GM18858 (cell line): ENCODE measurements around the gene CHD9NB.
A peak's percentile ranks its signal among the peaks of the same experiment; 100 is the strongest.

ENCODE experiments used
- ATAC-seq: cut with Tn5 transposase; IDR thresholded peaks from one replicate; pipeline ENCODE4 v1.9.1; 2021; ENCODE audit not compliant: unreplicated experiment

Gene CHD9NB

GRCh38 chr16:53052519-53053501 lies at the start of gene CHD9NB:
CHD9NB (minus strand) TSS chr16:53052897; CDS start chr16:53044158, 8,739 bp downstream.
- ATAC-seq: no peak

GRCh38 chr16:53100889-53101288 lies 48.2 kb upstream of the CHD9NB start:
- ATAC-seq: no peak

DNA sequence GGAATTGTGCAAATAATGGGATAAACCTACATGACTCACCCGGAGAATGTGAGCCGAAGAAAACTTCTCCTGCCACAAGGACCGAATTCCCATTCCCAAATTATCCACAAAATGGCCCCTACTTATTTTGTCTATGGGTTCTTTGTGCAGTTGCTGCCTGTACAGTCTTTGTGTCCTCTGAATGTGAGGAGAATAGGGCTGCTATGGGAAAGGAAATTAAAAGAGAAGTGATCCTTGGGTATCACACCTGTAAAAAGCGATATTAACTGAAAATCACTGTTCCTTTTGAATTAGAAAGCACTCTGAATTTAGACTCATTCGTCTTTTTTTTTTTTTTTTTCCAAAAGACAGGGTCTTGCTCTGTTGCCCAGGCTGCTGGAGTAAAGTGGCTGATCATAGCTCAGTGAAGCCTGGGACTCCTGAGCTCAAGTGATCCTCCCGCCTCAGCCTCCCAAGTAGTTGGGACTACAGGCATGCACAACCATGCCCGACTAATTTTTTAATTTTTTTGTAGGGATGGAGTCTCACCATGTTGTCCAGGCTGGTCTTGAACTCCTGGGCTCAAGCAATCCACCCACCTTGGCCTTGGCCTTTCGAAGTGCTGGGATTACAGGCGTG lies 47.5 kb upstream of the CHD9NB start:
- ATAC-seq: no peak

DNA sequence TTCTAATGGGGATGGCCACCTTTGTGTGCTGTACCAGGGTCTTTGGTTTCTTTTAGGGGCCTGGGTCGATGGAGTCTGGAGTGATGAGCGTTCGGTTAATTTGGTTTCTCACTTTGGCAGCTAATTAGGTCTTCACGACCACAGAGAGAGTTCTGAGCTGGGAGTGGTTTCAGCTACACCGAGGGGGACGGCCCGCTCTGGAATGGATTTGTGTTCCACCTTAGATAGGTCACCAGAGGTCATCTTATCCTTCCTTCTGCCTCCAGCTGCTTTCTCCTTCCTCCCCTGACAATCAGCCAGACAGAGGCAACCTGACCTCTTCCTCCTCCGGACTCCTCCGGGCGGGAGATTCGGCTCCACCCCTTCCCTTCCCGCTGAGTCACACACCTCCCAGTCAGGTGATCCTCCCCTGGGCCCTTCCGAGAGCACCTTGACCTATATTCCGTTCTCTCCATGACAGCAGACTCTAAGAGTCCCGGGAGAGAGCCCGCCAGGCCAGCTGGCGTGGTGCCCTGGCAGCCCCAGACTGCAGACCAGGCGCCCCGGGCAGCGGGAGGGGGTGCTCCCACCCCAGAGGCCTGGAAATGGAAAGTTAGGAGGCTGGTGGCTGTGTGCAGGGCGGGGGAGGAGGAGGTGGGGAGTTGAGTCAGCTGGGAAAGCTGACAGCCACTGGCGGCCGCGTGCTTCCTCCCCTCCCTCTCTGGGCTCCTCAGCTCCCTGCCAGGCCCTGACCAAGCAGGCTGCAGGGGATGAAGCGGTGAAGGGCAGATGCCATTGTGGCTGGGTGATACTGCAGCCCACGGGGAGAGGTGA lies 46.8 kb upstream of the CHD9NB start:
- peak; percentile 33 for ATAC-seq

- peak; percentile 49 for ATAC-seq
Measured at GRCh38 chr16:53098526-53099317, 46.0 kb upstream of the CHD9NB start.

GRCh38 chr16:53097190-53097589 lies 44.5 kb upstream of the CHD9NB start:
- ATAC-seq: no peak

DNA sequence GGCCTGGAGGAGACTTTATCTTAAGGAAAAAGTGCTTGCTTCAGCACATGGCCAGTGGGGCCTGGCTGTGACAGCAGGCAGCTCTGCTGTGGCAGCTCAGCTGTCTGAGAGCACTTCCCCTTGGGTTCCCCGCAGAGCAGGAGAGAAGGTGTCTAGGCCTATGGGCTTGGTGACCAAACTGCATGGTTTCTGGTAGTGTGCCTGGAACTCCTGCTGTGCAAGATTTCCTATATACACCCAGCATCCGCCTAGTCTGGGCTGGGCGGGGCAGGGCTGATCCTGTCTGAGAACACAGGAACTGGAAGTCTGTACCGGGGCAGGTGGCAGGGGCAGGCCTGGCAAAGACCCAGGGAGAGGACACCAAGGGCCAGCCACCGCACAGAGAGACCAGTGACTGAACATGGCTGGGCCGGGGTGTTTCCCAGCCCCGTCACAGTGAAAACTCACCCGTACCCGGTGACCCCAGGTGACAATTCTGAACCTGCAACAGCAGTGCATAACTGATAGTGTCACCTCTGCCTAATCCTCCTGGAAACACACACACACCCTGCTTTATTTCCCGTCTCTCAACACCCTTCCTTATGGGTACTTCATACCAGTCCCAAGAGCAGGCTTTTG lies 41.4 kb upstream of the CHD9NB start:
- ATAC-seq: peak; percentile 37

GRCh38 chr16:53093162-53093744 lies 40.6 kb upstream of the CHD9NB start:
- no peak for ATAC-seq

DNA sequence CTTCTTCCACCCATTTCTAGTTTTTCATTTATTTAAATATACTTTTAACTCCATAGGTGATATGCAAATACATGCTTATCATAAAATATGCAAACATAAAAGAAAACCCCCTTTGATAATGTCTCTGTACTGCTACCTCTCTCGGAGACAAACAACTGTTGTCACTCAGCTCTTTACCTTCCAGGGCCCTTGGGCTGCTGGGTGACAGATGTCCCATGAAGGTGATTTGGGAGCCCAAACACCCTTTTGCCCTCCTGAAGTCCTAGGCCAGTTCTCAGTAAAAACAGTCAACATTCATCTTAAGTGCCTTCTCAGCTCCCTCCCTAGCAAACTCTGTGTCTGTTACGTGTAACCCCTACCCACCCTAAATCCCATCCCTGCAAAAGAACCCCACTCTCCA lies 39.6 kb upstream of the CHD9NB start:
- no peak for ATAC-seq

DNA sequence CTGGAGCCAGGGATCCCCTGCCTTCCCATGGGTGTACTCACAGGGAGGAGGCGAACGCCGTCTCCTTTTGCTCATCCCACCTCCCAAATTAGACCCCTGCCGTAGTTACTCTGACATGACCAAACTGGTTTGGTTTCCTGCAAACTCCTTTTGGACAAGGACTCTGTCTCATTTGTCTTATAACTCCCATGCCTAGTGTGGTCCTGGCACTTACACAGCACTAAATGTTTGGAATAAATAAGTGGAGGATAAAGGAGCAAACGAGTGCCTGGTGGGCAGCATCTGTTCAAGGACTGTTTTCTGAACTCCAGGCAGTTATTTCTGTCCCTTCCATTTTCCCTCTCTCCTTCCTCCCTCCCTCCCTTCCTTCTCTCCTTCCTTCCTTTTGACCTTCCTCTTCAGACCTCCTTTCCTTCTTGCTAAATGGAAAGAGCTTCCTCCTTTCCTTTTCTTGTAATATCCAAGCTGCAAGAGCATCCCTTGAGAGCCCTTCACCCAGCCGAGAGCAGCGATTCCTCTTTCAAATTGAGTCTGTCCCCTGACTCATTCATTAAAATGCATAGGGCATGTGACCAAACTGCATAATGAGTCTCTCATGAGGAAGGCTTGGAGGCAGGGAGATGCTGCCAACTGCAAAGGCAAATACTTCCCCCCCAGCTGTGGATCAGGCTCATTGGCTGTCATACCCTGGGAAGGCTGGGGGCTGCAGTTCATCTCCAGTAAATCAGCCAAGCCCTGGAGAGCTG lies 38.9 kb upstream of the CHD9NB start:
- ATAC-seq: peak; percentile 43

GRCh38 chr16:53090591-53091411 lies 38.1 kb upstream of the CHD9NB start:
- peak; percentile 38 for ATAC-seq

- ATAC-seq: no peak
Measured at GRCh38 chr16:53090286-53090590, 37.5 kb upstream of the CHD9NB start.

- ATAC-seq: no peak
Measured at GRCh38 chr16:53089434-53090285, 37.0 kb upstream of the CHD9NB start.

DNA sequence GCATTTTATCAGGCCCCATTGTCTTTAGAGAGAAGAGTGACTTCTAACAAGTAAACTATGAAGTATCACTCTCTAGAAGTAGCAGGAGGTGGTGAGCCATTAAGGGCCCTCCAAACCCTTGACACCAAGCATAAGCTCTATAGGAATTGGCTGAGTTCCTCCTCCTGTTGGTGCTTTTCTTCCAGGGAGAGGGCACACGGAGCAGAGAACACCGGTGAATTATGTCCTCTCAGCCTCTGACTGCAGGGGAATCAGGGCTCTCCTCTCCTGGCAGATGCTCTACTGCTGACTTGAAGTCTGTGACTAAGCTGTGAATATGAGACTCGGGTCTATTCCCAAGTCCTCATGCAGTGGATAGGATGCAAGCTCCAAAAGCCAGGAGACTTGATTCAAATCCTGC lies 34.4 kb upstream of the CHD9NB start:
- no peak for ATAC-seq

DNA sequence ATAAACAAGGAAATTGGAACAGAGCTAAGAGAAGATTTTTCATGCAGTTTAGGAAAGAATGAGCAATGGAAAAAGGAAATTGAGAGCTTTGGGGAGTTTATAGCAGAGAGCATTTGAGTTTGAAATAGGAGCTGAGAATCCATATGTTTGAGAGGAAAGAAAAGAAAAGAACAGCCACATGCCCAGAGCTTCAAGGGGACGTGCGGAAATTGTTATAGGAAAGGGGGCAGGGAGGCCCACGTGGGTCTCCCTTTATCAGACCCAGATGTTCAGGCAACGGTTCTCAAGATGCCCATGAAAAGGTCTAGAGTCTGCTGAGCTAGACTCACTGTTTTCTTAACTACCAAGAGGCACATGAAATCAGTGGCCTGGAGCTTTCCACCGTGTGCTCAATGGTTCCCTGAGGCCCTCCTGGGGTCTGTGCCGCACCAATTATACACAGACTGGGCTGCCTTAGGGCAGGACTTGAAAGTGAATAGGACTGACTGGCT lies 33.3 kb upstream of the CHD9NB start:
- ATAC-seq: no peak

GRCh38 chr16:53085369-53085843 lies 32.7 kb upstream of the CHD9NB start:
- no peak for ATAC-seq

GRCh38 chr16:53084746-53085334 lies 32.1 kb upstream of the CHD9NB start:
- ATAC-seq: no peak
